A549 (cell line): ENCODE measurements around the gene PPL. TPM values are rescaled to one million over a fixed set of nuclear protein-coding genes. Genes with fewer than 3 reads are reported as not detected.

Experiments used
- ATAC-seq, 2 experiments: fragments of 200-7000 bp in 1 of 2; fragments of >200 bp in 1 of 2; cut with Nextera tagmentation in 1 of 2; cut with Tn5 transposase in 1 of 2; 3 replicates each; pipeline versions ENCODE4 v1.8.0 to v1.9.1; 2018 to 2020; ENCODE audit warnings: mild to moderate bottlenecking in 1 of 2, moderate library complexity in 1 of 2
- CTCF ChIA-PET: fragments of 300-600 bp; sonication (Branson Sonifier 250); formaldehyde crosslinking; extraction: SDS; loops from one replicate; lab custom pipeline; 2021; ENCODE audit warnings: antibody characterized with exemption, inconsistent platforms; lab: Yijun Ruan, JAX
- POLR2A ChIA-PET: fragments of 350-600 bp; formaldehyde crosslinking; extraction: SDS; loops from one replicate; lab custom pipeline; 2021; ENCODE audit warnings: antibody characterized with exemption, inconsistent platforms; lab: Yijun Ruan, JAX
- DNase-seq, 2 experiments: peaks; one replicate each; pipeline versions ENCODE4 v3.0.0 to v3.0.0-alpha.2; 2011 to 2016; ENCODE audit warnings: low read depth in 1 of 2, low spot score in 1 of 2
- FAIRE-seq: peaks from 2 replicates; lab custom pipeline; 2011; peaks lifted over from hg19 to GRCh38; lab: Jason Lieb, UNC
- H3K27ac ChIP-seq, 2 experiments: fragments of >200 bp; sonication (Bioruptor Twin); formaldehyde crosslinking; 3 replicates each; pipeline ENCODE4 v1.5.1; 2016 to 2017
- H3K4me1 ChIP-seq: fragments of >200 bp; sonication (Bioruptor Twin); formaldehyde crosslinking; 3 replicates; pipeline ENCODE4 v1.6.1; 2016
- H3K4me2 ChIP-seq: fragments of >200 bp; sonication (Bioruptor Twin); formaldehyde crosslinking; 3 replicates; pipeline ENCODE4 v1.6.1; 2016
- H3K4me3 ChIP-seq: fragments of >200 bp; sonication (Bioruptor Twin); formaldehyde crosslinking; 3 replicates; pipeline ENCODE4 v1.5.1; 2016
- H3K9me3 ChIP-seq: fragments of >200 bp; sonication (Bioruptor Twin); formaldehyde crosslinking; 3 replicates; pipeline ENCODE4 v1.6.1; 2016
- CBX8 ChIP-seq: fragments of 200-600 bp; sonication (generic); IDR thresholded peaks from 2 replicates; pipeline ENCODE4 v1.6.1; 2016
- CEBPB ChIP-seq, 2 experiments: fragments of >200 bp in 1 of 2; sonication (Bioruptor Twin) in 1 of 2; formaldehyde crosslinking in 1 of 2; IDR thresholded peaks; 2 replicates each; pipeline ENCODE4 v1.6.1; 2012 to 2016
- EHMT2 ChIP-seq: fragments of 200-600 bp; sonication (generic); IDR thresholded peaks from 2 replicates; pipeline ENCODE4 v1.6.1; 2016; ENCODE audit warnings: antibody characterized with exemption, low read depth, mild to moderate bottlenecking, moderate library complexity
- FOSB ChIP-seq: fragments of 250-450 bp; sonication (Bioruptor Pico); IDR thresholded peaks from 2 replicates; pipeline ENCODE4 v1.5.0; 2020; ENCODE audit warnings: mild to moderate bottlenecking, moderate library complexity
- FOSL2 ChIP-seq, 2 experiments: fragments of 450-650 bp in 1 of 2; fragments of >200 bp in 1 of 2; sonication (Bioruptor Twin) in 1 of 2; formaldehyde crosslinking; IDR thresholded peaks; 2 replicates each; pipeline versions ENCODE4 v1.5.0 to v1.6.1; 2016 to 2020; ENCODE audit warnings: mild to moderate bottlenecking in 1 of 2, moderate library complexity in 1 of 2
- HDAC2 ChIP-seq: fragments of 200-600 bp; sonication (generic); IDR thresholded peaks from 2 replicates; pipeline ENCODE4 v1.6.1; 2016
- HOXB5 ChIP-seq: fragments of 250-450 bp; sonication (Bioruptor Pico); IDR thresholded peaks from 2 replicates; pipeline ENCODE4 v1.5.0; 2020; ENCODE audit warnings: mild to moderate bottlenecking, moderate library complexity
- KDM5A ChIP-seq: fragments of 200-600 bp; sonication (generic); IDR thresholded peaks from 2 replicates; pipeline ENCODE4 v1.6.1; 2016; ENCODE audit warnings: antibody characterized with exemption, mild to moderate bottlenecking
- NPAS2 ChIP-seq: fragments of 250-450 bp; sonication (Bioruptor Pico); IDR thresholded peaks from 2 replicates; pipeline ENCODE4 v1.8.0; 2022; ENCODE audit warnings: mild to moderate bottlenecking, moderate library complexity, borderline replicate concordance
- NR3C1 ChIP-seq: fragments of >200 bp; sonication (Bioruptor Twin); formaldehyde crosslinking; IDR thresholded peaks from 3 replicates; pipeline ENCODE4 v1.6.1; 2017
- POLR2A ChIP-seq: IDR thresholded peaks from 2 replicates; pipeline ENCODE4 v1.6.1; 2012; ENCODE audit warnings: mild to moderate bottlenecking, low read length
- RFX5 ChIP-seq: fragments of 450-650 bp; IDR thresholded peaks from 2 replicates; pipeline ENCODE4 v1.7.1; 2014; ENCODE audit warnings: antibody characterized with exemption, mild to moderate bottlenecking, moderate library complexity
- SMC3 ChIP-seq: fragments of >200 bp; sonication (Bioruptor Twin); formaldehyde crosslinking; IDR thresholded peaks from 3 replicates; pipeline ENCODE4 v1.6.1; 2018; ENCODE audit warnings: inconsistent platforms
- ZC3H11A ChIP-seq: fragments of 450-650 bp; IDR thresholded peaks from 2 replicates; pipeline ENCODE4 v1.6.1; 2014; ENCODE audit warnings: antibody characterized with exemption, mild to moderate bottlenecking
- ZNF302 ChIP-seq: fragments of 250-450 bp; sonication (Bioruptor Pico); IDR thresholded peaks from 2 replicates; pipeline ENCODE4 v1.9.0; 2021; ENCODE audit warnings: inconsistent platforms, mild to moderate bottlenecking, moderate library complexity
- WGBS: methylation state at CpG from one replicate; pipeline ENCODE4 v1.1.6; 2017; ENCODE audit errors: missing lambda C conversion rate; 5-methylcytosine and 5-hydroxymethylcytosine counted together
- polyA plus RNA-seq, 4 experiments: library from polyadenylated mRNA; depleted of rRNA in 3 of 4; stranded (reverse); fragments of >200 nt; fragmentation: RNase III in 1 of 4; extraction: RNeasy Plus Mini Kit Qiagen cat#74134 plus additional on column Dnase treatment in 1 of 4; gene quantifications; 2 replicates in 3 of 4; 3 replicates in 1 of 4; pipeline ENCODE4 v1.2.3, GENCODE V29; 2011 to 2017
- TF ChIP-seq, protein P1 (sequence below): fragments of >200 bp; sonication (Bioruptor Twin); formaldehyde crosslinking; IDR thresholded peaks from 3 replicates; pipeline ENCODE4 v1.5.1; 2016

The PPL gene
- polyA plus RNA-seq, 2 of the 4 experiments (the other 2 are of a cell fraction) = 1.8 to 2.6 TPM

DNA sequence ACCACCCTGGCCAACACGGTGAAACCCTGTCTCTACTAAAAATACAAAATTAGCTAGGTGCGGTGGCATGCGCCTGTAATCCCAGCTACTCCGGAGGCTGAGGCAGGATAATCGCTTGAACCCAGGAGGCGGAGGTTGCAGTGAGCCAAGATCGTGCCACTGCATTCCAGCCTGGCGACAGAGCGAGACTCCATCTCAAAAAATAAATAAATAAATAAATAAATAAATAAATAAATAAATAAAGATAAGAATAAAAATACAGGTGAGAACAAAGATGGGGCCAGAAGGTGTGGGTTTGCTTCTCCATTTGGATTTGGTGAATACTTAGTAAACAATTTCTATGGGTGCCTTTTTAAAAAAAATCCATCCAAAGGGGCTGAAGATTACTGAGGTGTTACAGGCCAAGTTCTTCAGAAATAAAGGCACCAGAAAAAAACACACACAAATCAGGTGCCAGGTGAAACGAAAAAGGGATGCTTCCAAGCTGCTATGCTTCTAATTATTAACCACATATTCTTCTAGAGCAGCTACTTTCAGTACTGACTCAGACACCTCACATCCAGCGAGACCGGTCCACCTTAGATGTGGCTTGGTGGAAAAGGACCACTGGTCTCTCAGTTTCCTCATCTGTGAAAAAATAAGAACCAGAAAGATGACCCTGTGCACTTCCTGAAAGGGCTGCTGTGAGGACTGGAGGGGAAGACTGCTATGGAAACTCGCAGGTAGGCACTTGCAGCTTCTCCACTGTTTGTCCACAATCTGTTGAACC is 99.0 kb downstream of the PPL start:
- WGBS = 80% methylated on average over 13 of the region's 13 CpGs
- Histone ChIP-seq H3K4me3 (no peak overlapping the region), H3K4me1 (no peaks in the 10 kb centered on the region), H3K9me3 (no peaks in the 10 kb centered on the region), H3K27ac (no peak overlapping the region), H3K4me2 (no peak overlapping the region)
- ChIA-PET CTCF (interaction anchor here (0.5 to 1.0 kb wide), 4 partner anchors 10 to 185 kb away, joined by 3 to 5 read pairs (median 3); no protein-coding TSS in a partner anchor), POLR2A (interaction anchor here (0.7 to 1.4 kb wide), 2 partner anchors 8 to 35 kb away, joined by 4 read pairs; no protein-coding TSS in a partner anchor)
- TF ChIP-seq ZC3H11A (peak; percentile 75), FOSL2 (IDR thresholded peaks at IDR 0.05) (no peak), FOSL2 (CRISPR knock-in tag; IDR thresholded peaks at IDR 0.05) (no peak)
- DNase-seq = no peak
- ATAC-seq = no peak
- no peak for FAIRE-seq

DNA sequence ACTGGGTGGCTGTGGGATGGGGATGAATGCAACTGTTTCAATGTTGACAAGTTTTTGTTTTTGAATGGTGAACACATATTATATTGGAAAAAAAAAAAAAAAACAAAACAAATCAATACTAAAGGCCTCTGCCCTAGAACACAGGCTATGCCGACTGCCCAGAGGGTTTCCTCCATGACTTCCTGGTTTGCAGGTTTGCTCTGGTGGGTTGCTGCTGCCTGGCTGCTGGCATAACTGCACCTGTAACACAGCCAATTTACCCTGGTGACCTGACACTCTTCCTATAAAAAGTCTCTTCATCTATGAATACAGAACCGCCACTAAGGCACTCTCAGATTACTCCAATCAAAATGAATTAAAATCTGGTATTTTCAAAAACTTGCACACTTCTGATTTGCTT is 100.2 kb downstream of the PPL start:
- ChIA-PET POLR2A (interaction anchor here (1.4 kb wide), 1 partner anchor 10 kb away, joined by 4 read pairs; no protein-coding TSS in a partner anchor), CTCF (interaction anchor here (1.0 kb wide), 1 partner anchor 120 kb away, joined by 5 read pairs; no protein-coding TSS in a partner anchor)
- H3K4me1 ChIP-seq = no peaks in the 10 kb centered on the region
- no peak overlapping the region for H3K4me2 ChIP-seq
- no peak overlapping the region for H3K4me3 ChIP-seq
- 92% methylated on average over 2 of the region's 2 CpGs for WGBS
- DNase-seq = no peak
- no peak for FAIRE-seq
- no peak for TF ChIP-seq RFX5
- TF ChIP-seq POLR2A = no peak
- TF ChIP-seq FOSL2 (IDR thresholded peaks at IDR 0.05) = no peak
- no peak for TF ChIP-seq FOSL2 (CRISPR knock-in tag; IDR thresholded peaks at IDR 0.05)
- ATAC-seq = no peak
- H3K27ac ChIP-seq = no peak overlapping the region
- no peaks in the 10 kb centered on the region for H3K9me3 ChIP-seq

DNA sequence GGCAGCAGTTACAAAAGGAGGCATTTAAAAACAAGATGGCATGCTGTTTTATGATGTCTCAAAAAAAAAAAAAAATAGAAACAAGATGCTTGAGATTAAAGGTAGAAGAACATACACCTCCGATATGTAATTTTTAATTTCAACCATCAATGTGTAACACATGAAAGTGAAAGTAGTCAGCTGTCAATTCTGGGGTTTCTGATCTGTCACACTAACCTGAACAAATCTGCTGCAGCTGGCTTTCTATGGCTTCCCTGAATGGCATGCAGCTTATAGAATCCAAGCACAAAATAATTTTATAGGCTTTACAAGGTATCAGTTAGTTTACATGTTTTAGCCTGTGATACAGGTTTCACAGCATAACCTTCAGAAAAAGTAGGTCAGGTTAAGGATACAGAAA is 103.4 kb downstream of the PPL start:
- H3K4me2 ChIP-seq = no peak overlapping the region
- WGBS = 97% methylated on average over 1 of the region's 1 CpG
- no peak for ATAC-seq
- POLR2A ChIA-PET = no interaction called here
- no peak overlapping the region for H3K27ac ChIP-seq
- no peak overlapping the region for H3K4me3 ChIP-seq
- H3K9me3 ChIP-seq = no peaks in the 10 kb centered on the region
- no peak for DNase-seq
- TF ChIP-seq FOSB = no peak
- no peak for TF ChIP-seq ZNF302 (CRISPR knock-in tag)
- no peak for TF ChIP-seq EHMT2
- TF ChIP-seq KDM5A = no peak
- no peak for TF ChIP-seq HDAC2
- TF ChIP-seq ZC3H11A = no peak
- no peak for TF ChIP-seq NPAS2 (CRISPR knock-in tag)
- CTCF ChIA-PET = no interaction called here
- no peaks in the 10 kb centered on the region for H3K4me1 ChIP-seq
- no peak for FAIRE-seq

DNA sequence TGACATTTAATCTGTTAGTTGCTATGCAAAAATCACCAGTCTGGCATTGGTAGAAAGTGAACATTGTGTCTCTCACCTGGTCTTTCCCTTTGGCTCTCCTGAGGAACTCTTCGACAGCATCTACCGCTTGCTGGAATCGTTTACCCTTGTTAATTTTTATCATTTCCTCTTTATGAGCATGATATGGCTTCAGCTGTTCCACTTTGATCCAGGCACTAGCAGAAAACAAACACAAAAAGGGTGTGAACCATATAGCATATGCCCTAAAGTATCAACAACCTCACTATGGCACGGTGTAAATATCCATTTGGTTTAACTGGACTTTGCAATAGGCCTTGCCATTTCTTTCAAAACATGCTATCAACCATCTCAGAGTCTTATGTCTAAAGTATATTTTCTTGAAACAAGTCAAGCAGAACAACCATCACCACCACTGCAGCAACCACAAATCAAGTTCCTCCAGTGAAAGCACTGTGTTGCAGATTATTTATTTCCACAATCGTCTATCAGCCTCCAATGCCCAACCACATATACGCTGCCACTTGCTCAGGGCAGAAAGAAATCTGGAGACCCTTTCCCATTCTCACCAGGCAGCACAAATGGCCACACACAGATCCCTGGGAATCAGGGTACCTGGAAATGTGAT is 104.1 kb downstream of the PPL start:
- TF ChIP-seq CBX8 (no peak), CEBPB (IDR thresholded peaks at IDR 0.05) (no peak), NR3C1 (no peak), SMC3 (no peak), HOXB5 (CRISPR knock-in tag) (no peak)
- TF ChIP-seq, protein P1, sequence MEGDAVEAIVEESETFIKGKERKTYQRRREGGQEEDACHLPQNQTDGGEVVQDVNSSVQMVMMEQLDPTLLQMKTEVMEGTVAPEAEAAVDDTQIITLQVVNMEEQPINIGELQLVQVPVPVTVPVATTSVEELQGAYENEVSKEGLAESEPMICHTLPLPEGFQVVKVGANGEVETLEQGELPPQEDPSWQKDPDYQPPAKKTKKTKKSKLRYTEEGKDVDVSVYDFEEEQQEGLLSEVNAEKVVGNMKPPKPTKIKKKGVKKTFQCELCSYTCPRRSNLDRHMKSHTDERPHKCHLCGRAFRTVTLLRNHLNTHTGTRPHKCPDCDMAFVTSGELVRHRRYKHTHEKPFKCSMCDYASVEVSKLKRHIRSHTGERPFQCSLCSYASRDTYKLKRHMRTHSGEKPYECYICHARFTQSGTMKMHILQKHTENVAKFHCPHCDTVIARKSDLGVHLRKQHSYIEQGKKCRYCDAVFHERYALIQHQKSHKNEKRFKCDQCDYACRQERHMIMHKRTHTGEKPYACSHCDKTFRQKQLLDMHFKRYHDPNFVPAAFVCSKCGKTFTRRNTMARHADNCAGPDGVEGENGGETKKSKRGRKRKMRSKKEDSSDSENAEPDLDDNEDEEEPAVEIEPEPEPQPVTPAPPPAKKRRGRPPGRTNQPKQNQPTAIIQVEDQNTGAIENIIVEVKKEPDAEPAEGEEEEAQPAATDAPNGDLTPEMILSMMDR = no peak
- ATAC-seq (no peak), FAIRE-seq (no peak), DNase-seq (no peak)
- Histone ChIP-seq H3K4me3 (no peak overlapping the region), H3K4me2 (no peak overlapping the region), H3K9me3 (no peaks in the 10 kb centered on the region), H3K27ac (no peak overlapping the region), H3K4me1 (no peaks in the 10 kb centered on the region)
- 95% methylated on average over 6 of the region's 6 CpGs for WGBS
- ChIA-PET CTCF (no interaction called here), POLR2A (no interaction called here)

Other genes with a start within 250 kb of the PPL start
- 15.5 and 16.8 TPM in 2 replicates for gene NUDT16L1, start 243.6 kb downstream of the PPL start, polyA plus RNA-seq (2011; rRNA removed)
- 21.8 to 24.4 TPM (median 22.9 TPM) in 3 replicates for gene NUDT16L1, start 243.6 kb downstream of the PPL start, polyA plus RNA-seq (2017; fragmentation: RNase III; extraction: RNeasy Plus Mini Kit Qiagen cat#74134 plus additional on column Dnase treatment)
- 19.8 and 22.7 TPM in 2 replicates for gene ANKS3, start 202.9 kb downstream of the PPL start, polyA plus RNA-seq (2011; rRNA removed)
- 22.4 to 30.6 TPM (median 27.1 TPM) in 3 replicates for gene ANKS3, start 202.9 kb downstream of the PPL start, polyA plus RNA-seq (2017; fragmentation: RNase III; extraction: RNeasy Plus Mini Kit Qiagen cat#74134 plus additional on column Dnase treatment)
- 1.6 and 1.7 TPM in 2 replicates for gene DNAAF8, start 202.6 kb downstream of the PPL start, polyA plus RNA-seq (2011; rRNA removed)
- 0.73 to 1.6 TPM (median 0.89 TPM) in 3 replicates for gene DNAAF8, start 202.6 kb downstream of the PPL start, polyA plus RNA-seq (2017; fragmentation: RNase III; extraction: RNeasy Plus Mini Kit Qiagen cat#74134 plus additional on column Dnase treatment)
- gene ZNF500, start 170.0 kb downstream of the PPL start, polyA plus RNA-seq (2011; rRNA removed) = 4.6 and 4.7 TPM in 2 replicates
- gene ZNF500, start 170.0 kb downstream of the PPL start, polyA plus RNA-seq (2017; fragmentation: RNase III; extraction: RNeasy Plus Mini Kit Qiagen cat#74134 plus additional on column Dnase treatment) = 5.2 to 6.7 TPM (median 6.4 TPM) in 3 replicates
- gene SEPTIN12, start 148.8 kb downstream of the PPL start, polyA plus RNA-seq (2011; rRNA removed) = not detected in 2 replicates
- gene SEPTIN12, start 148.8 kb downstream of the PPL start, polyA plus RNA-seq (2017; fragmentation: RNase III; extraction: RNeasy Plus Mini Kit Qiagen cat#74134 plus additional on column Dnase treatment) = 0.14 TPM in 1 of 3 replicates, not detected in the others
- not detected in 2 replicates for gene SMIM22, start 141.8 kb downstream of the PPL start, polyA plus RNA-seq (2011; rRNA removed)
- not detected in 3 replicates for gene SMIM22, start 141.8 kb downstream of the PPL start, polyA plus RNA-seq (2017; fragmentation: RNase III; extraction: RNeasy Plus Mini Kit Qiagen cat#74134 plus additional on column Dnase treatment)
- 7.2 and 7.9 TPM in 2 replicates for gene ROGDI, start 134.5 kb downstream of the PPL start, polyA plus RNA-seq (2011; rRNA removed)
- 12.4 to 18.9 TPM (median 15.1 TPM) in 3 replicates for gene ROGDI, start 134.5 kb downstream of the PPL start, polyA plus RNA-seq (2017; fragmentation: RNase III; extraction: RNeasy Plus Mini Kit Qiagen cat#74134 plus additional on column Dnase treatment)
- 33.8 and 37.1 TPM in 2 replicates for gene GLYR1, start 89.9 kb downstream of the PPL start, polyA plus RNA-seq (2011; rRNA removed)
- gene GLYR1, start 89.9 kb downstream of the PPL start, polyA plus RNA-seq (2017; fragmentation: RNase III; extraction: RNeasy Plus Mini Kit Qiagen cat#74134 plus additional on column Dnase treatment) = 52.0 to 55.1 TPM (median 54.5 TPM) in 3 replicates
- 14.2 and 15.9 TPM in 2 replicates for gene UBN1, start 89.7 kb downstream of the PPL start, polyA plus RNA-seq (2011; rRNA removed)
- gene UBN1, start 89.7 kb downstream of the PPL start, polyA plus RNA-seq (2017; fragmentation: RNase III; extraction: RNeasy Plus Mini Kit Qiagen cat#74134 plus additional on column Dnase treatment) = 18.0 to 20.0 TPM (median 18.3 TPM) in 3 replicates
- gene SEC14L5, start 21.2 kb upstream of the PPL start, polyA plus RNA-seq (2011; rRNA removed) = 0.05 and 0.07 TPM in 2 replicates
- gene SEC14L5, start 21.2 kb upstream of the PPL start, polyA plus RNA-seq (2017; fragmentation: RNase III; extraction: RNeasy Plus Mini Kit Qiagen cat#74134 plus additional on column Dnase treatment) = 0.03 TPM in 3 replicates
- gene NAGPA, start 96.8 kb upstream of the PPL start, polyA plus RNA-seq (2011; rRNA removed) = 6.5 and 6.7 TPM in 2 replicates
- gene NAGPA, start 96.8 kb upstream of the PPL start, polyA plus RNA-seq (2017; fragmentation: RNase III; extraction: RNeasy Plus Mini Kit Qiagen cat#74134 plus additional on column Dnase treatment) = 12.6 to 17.3 TPM (median 16.5 TPM) in 3 replicates
- not detected in 2 replicates for gene C16orf89, start 128.8 kb upstream of the PPL start, polyA plus RNA-seq (2011; rRNA removed)
- not detected in 3 replicates for gene C16orf89, start 128.8 kb upstream of the PPL start, polyA plus RNA-seq (2017; fragmentation: RNase III; extraction: RNeasy Plus Mini Kit Qiagen cat#74134 plus additional on column Dnase treatment)
- gene ALG1, start 134.7 kb upstream of the PPL start, polyA plus RNA-seq (2011; rRNA removed) = 30.9 and 35.5 TPM in 2 replicates
- 29.6 to 33.4 TPM (median 31.7 TPM) in 3 replicates for gene ALG1, start 134.7 kb upstream of the PPL start, polyA plus RNA-seq (2017; fragmentation: RNase III; extraction: RNeasy Plus Mini Kit Qiagen cat#74134 plus additional on column Dnase treatment)
- gene EEF2KMT, start 160.6 kb upstream of the PPL start, polyA plus RNA-seq (2011; rRNA removed) = 14.8 and 15.5 TPM in 2 replicates
- 22.1 to 24.9 TPM (median 22.6 TPM) in 3 replicates for gene EEF2KMT, start 160.6 kb upstream of the PPL start, polyA plus RNA-seq (2017; fragmentation: RNase III; extraction: RNeasy Plus Mini Kit Qiagen cat#74134 plus additional on column Dnase treatment)